Gastroesophageal sphincter (tissue), 3 donors: ENCODE data around the gene CFAP90.

Experiments
- EP300 ChIP-seq: sonication (generic); formaldehyde crosslinking; IDR thresholded peaks from one replicate; pipeline ENCODE4 v1.6.1; 2017; ENCODE audit warnings: antibody characterized with exemption, mild to moderate bottlenecking
- POLR2A ChIP-seq, 2 donors: fragments of 450-650 bp; IDR thresholded peaks; one replicate each; pipeline ENCODE4 v1.6.1; 2017; ENCODE audit warnings: antibody characterized with exemption in 2 of 2, mild to moderate bottlenecking in 2 of 2, moderate library complexity in 1 of 2
- TF ChIP-seq, protein P1 (sequence below), 4 experiments: fragments of 200-600 bp in 2 of 4; fragments of 450-650 bp in 2 of 4; sonication (generic) in 1 of 4; IDR thresholded peaks; one replicate each; pipeline ENCODE4 v1.5.1; 2017 to 2019; ENCODE audit warnings: antibody characterized with exemption in 4 of 4, mild to moderate bottlenecking in 2 of 4, moderate library complexity in 2 of 4

- no peak for TF ChIP-seq POLR2A (IDR thresholded peaks at IDR 0.05)
- TF ChIP-seq, protein P1, sequence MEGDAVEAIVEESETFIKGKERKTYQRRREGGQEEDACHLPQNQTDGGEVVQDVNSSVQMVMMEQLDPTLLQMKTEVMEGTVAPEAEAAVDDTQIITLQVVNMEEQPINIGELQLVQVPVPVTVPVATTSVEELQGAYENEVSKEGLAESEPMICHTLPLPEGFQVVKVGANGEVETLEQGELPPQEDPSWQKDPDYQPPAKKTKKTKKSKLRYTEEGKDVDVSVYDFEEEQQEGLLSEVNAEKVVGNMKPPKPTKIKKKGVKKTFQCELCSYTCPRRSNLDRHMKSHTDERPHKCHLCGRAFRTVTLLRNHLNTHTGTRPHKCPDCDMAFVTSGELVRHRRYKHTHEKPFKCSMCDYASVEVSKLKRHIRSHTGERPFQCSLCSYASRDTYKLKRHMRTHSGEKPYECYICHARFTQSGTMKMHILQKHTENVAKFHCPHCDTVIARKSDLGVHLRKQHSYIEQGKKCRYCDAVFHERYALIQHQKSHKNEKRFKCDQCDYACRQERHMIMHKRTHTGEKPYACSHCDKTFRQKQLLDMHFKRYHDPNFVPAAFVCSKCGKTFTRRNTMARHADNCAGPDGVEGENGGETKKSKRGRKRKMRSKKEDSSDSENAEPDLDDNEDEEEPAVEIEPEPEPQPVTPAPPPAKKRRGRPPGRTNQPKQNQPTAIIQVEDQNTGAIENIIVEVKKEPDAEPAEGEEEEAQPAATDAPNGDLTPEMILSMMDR (IDR thresholded peaks at IDR 0.05), result no peak
- TF ChIP-seq EP300, result no peak
Measured at GRCh38 chr5:7867260-7867659, 16.3 kb upstream of the CFAP90 start.
